ENCODE results near the gene ACO1.

The ACO1 gene

GRCh38 chr9:32502464-32502863 lies 118.0 kb downstream of the ACO1 start:
- DNase-seq = no peak

DNA sequence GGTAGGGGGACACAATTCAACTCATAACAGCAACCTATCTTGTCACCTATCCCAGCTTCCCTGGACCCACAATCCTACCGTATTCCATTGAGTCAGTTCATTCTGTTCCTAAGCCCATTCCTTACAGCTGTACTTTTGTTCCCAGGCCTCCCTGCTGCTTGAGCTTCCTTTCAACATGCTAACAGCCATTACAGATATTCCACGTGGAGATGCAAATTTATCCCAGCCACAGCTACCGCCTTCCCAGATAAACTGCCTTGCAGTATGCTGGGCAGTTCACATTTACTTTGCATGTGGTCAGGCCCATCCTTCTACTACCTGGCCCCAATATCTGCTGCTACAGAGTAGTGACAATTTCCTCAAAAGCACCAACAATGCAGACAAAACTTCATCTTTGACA lies 118.6 kb downstream of the ACO1 start:
- no peak for DNase-seq

Measured in activated CD4-positive, alpha-beta T cell treated with anti-CD3 and anti-CD28 coated beads, Interleukin-2, amount 50 U/mL, for 16 hours (primary cell).